ENCODE data around the gene NTRK2.

Gene NTRK2

GRCh38 chr9:85021686-85022085 lies 352.2 kb downstream of the NTRK2 start (continued):
- TF ChIP-seq ZNF18 (tag by site-specific recombination; IDR thresholded peaks at IDR 0.05): no peak
- no peak for TF ChIP-seq ZNF513 (tag by site-specific recombination; IDR thresholded peaks at IDR 0.05)
- TF ChIP-seq ZNF521 (tag by site-specific recombination; IDR thresholded peaks at IDR 0.05): no peak
- TF ChIP-seq ZNF132 (tag by site-specific recombination; IDR thresholded peaks at IDR 0.05; ENCODE audit: borderline replicate concordance): no peak

- Histone ChIP-seq H3K36me3 (ENCODE audit: control insufficient read depth in 2 of 2, insufficient read depth in 1 of 2, low read length in 2 of 2) (no peaks in the 10 kb centered on the region), H3K27ac (ENCODE audit: extremely low read depth, low read depth, low read length) (no peak overlapping the region), H3K4me3 (ENCODE audit: low read depth, low read length) (no peak overlapping the region), H3K9me3 (ENCODE audit: control insufficient read depth, insufficient read depth, low read depth, low read length) (no peaks in the 10 kb centered on the region), H3K4me1 (ENCODE audit: control insufficient read depth, insufficient read depth, low read length) (no peaks in the 10 kb centered on the region)
- TF ChIP-seq ZNF777 (tag by site-specific recombination; IDR thresholded peaks at IDR 0.05; ENCODE audit: borderline replicate concordance): no peak
- TF ChIP-seq ATF2 (tag by site-specific recombination; IDR thresholded peaks at IDR 0.05; ENCODE audit: low read depth): no peak
- TF ChIP-seq KLF7 (tag by site-specific recombination; IDR thresholded peaks at IDR 0.05; ENCODE audit: borderline replicate concordance): no peak
- TF ChIP-seq ZNF280D (tag by site-specific recombination; IDR thresholded peaks at IDR 0.05): no peak
- TF ChIP-seq ZNF239 (tag by site-specific recombination; IDR thresholded peaks at IDR 0.05): no peak
- TF ChIP-seq ZNF292 (tag by site-specific recombination; IDR thresholded peaks at IDR 0.05; ENCODE audit: borderline replicate concordance, low read depth): no peak
- no peak for TF ChIP-seq ZNF560 (tag by site-specific recombination; IDR thresholded peaks at IDR 0.05; ENCODE audit: borderline replicate concordance)
- no peak for TF ChIP-seq ZBTB11 (tag by site-specific recombination; conservative IDR thresholded peaks at IDR 0.05; ENCODE audit: low read depth)
- TF ChIP-seq ZBTB48 (tag by site-specific recombination; IDR thresholded peaks at IDR 0.05): no peak
- no peak for TF ChIP-seq ZNF654 (tag by site-specific recombination; IDR thresholded peaks at IDR 0.05; ENCODE audit: low read depth)
- TF ChIP-seq ZSCAN4 (tag by site-specific recombination; IDR thresholded peaks at IDR 0.05): no peak
- no peak for TF ChIP-seq ZNF391 (tag by site-specific recombination; IDR thresholded peaks at IDR 0.05; ENCODE audit: borderline replicate concordance, low read depth)
- no peak for TF ChIP-seq KLF9 (tag by site-specific recombination; IDR thresholded peaks at IDR 0.05; ENCODE audit: low read depth)
- TF ChIP-seq ZNF529 (tag by site-specific recombination; IDR thresholded peaks at IDR 0.05; ENCODE audit: insufficient replicate concordance): no peak
- TF ChIP-seq HIC1 (tag by site-specific recombination; IDR thresholded peaks at IDR 0.05): no peak
- no peak for TF ChIP-seq ZNF660 (tag by site-specific recombination; IDR thresholded peaks at IDR 0.05)
- TF ChIP-seq ZNF571 (tag by site-specific recombination; IDR thresholded peaks at IDR 0.05): no peak
- POLR2A ChIA-PET: no interaction called here
- CTCF ChIA-PET: interaction anchor here (1.1 kb wide), 1 partner anchor 19 kb away, joined by 3 read pairs; no protein-coding TSS in a partner anchor
These were observed 354.8 kb downstream of the NTRK2 start for GRCh38 chr9:85024374-85024773.

All from HEK293 (cell line).